GM19438 (cell line): ENCODE results near the gene RBBP8NL.

Experiments
- ATAC-seq: cut with Tn5 transposase; IDR thresholded peaks from one replicate; pipeline ENCODE4 v1.9.1; 2021; ENCODE audit warnings: low read depth; ENCODE audit not compliant: unreplicated experiment

The RBBP8NL gene

DNA sequence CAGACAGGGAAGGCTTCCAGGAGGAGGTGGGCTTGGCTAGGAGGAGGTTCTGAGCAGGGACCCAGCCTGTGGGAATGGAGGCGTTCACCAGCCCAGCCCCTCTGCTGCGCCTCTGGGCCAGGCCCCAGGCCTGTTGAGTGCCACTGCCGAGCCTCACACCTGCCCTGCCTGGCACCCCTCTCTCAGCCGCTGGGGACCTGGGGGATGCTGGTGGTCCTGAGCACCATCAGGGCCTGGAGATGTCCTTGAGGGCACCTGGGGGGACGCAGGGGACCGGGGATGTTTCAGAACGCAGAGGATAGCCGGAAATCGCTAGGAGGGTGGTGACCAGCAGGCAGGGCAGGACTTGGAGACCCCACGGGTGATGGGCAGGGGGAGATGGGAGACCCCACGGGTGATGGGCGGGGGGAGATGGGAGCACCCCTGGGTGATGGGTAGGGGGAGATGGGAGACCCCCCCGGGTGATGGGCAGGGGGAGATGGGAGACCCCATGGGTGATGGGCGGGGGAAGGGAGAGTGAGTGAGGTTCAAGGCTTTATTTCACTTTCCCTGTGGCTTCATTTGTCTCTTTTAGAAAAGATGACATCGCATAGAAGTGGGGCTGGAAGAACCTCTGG is 35.7 kb upstream of the RBBP8NL start:
- ATAC-seq = no peak

DNA sequence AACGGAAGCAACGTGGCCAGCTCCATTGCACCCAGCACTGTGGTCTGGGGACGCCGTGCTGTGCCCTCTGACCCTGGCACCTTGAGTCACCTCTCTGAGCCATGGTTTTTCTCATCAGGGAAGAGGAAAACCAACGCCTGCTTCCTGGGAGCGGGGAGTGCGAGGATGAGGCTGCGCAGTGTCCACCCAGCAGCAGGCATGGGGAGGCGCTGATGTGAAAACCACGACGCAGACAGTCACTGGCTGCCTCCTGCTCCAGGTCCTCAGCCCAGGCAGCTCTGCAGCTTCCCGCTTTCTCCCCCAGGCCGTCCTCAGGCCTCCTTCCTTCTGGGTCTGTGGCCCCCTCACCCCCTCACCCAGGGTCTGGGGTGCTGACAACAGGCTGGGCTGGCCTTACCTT is 34.5 kb upstream of the RBBP8NL start:
- ATAC-seq = no peak

DNA sequence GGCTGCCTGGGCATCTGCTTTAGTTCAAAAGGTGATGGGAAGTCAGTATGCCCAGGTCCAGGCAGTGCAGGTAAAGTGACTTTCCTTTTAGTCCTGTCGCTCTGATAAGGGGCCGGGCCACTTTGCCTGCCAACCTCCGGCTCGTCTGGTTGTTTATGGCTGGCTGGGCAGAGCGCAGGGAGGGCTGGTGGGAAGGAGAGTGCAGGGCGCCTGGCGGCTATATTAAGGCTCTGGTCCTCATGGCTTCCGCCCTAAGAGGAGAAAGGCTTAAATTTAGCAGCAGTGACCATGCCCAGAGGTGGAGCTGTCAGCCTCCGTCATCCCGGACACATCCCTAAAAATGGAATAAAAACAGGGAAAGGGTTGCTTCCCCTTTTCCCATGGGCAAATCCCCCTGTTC is 33.8 kb upstream of the RBBP8NL start:
- no peak for ATAC-seq

DNA sequence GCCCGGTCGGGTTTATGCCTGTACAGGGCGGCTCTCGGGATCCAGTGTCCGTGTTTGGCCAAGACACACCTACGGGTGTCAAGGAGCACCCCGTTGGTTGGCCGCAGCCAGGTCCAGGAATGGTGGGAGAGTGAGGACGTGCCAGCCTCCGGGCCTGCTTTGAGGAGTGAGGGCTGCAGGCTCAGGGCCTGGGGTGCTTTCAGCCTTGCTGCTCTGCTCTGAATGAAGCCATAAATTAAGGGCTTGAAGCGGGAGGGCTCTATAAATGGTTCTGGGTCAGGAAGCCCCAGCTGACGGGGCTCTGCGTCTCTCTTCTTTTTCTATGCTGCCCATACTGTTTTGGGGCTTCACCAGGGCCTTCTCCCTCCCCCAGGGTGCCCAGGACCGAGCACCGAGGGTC is 33.3 kb upstream of the RBBP8NL start:
- ATAC-seq = no peak

DNA sequence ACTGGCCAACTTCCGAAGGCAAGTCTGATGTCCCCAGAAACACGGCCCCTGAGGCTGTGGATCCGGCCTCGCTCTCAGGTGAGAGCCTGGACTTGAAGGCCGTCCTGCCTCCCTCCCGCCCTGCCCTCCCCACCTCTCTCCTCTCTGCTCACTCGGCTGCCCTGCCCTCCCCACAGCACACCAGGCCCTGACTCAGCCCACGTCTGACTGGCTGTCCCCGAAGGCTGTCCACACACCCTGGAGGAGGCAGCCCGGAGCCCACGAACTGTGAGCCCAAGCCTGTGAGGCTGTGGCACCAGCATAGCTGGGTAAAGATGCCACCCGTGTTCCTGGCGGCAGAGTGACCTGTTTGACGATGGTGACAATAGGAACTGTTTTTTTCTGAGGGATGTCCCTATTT is 32.1 kb upstream of the RBBP8NL start:
- ATAC-seq = no peak

DNA sequence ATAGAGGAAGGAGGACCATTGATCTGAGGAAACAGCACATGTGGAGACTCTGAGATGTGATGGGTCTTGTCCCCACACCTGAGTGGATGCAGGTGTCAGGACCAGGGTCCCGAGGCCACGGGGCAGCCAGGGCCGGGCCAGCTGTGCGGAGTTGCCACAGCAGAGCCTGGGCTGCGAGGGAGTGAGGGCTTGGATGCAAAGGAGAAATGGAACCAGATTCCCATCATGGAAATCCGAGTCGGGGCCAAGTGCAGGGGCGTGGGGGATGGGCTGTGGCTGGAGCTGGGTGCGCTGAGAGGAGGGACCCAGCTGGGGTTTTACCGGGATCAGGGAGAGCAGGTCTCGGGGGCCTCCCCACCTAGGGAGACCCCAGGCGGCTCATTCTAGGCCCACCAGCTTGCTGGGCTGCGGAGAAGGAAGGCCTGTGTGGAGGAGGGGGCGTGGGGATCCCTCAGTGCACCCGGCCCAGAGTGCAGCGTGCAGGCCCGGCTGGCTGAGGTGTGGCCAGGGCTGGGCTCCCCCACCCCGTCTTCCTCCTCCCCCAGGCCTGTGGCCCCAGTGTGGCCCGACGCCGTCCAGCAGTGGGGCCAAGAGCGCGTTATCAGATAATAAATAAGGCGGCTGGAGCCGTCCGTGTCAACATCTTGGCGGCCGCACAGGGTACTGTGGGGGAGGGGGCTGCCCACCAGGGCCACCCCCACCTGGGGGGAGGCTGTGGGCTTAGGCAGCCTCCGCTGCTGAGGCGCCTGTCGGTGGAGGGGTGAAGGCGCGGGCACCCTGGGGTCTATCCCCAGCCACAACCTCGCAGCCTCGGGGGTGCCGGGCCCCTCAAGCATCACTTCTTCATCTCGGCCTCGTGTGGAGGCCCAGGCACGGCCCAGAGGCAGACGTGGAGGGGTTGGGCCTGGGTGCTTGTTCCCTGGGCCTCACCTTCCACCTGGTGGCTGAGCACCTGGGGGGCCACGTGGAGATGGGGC is 31.2 kb upstream of the RBBP8NL start:
- ATAC-seq = no peak

DNA sequence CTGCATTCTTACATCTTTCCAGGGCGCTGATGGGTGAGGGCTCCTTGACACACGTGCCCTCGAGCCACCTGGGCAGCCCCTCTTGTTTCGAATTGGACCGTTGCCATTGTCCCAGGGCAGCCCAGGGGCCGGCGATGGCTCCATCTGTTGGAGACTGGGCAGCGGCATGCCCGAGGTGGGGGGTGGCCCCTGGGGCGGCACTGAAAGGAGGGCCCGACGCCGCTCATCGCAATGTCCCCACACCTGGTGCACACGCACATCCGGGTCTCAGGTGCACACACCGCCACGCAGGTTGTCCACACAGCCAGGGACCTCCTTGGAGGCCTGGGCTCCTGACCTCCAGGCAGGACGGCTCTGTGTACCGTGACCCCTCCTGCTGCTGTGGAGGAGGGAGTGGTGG is 30.5 kb upstream of the RBBP8NL start:
- ATAC-seq = no peak

DNA sequence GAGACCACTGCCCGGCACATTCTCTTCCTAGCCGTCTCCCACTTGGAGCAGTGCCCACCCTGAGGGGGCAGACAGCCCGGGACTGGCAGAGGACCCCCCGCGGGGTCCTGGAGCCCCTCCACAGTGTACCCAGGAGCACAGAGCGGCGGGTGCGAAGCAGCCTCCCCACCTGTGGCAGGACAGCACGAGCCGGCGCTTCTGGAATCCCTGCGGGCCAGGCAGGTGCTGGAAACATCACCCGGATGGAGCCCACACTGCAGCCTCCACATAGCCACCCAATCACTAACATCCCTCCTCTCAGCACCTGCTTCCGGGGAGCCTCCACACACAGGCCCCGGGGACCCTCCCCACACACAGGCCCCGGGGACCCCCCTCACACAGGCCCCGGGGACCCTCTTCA is 29.8 kb upstream of the RBBP8NL start:
- ATAC-seq = no peak

DNA sequence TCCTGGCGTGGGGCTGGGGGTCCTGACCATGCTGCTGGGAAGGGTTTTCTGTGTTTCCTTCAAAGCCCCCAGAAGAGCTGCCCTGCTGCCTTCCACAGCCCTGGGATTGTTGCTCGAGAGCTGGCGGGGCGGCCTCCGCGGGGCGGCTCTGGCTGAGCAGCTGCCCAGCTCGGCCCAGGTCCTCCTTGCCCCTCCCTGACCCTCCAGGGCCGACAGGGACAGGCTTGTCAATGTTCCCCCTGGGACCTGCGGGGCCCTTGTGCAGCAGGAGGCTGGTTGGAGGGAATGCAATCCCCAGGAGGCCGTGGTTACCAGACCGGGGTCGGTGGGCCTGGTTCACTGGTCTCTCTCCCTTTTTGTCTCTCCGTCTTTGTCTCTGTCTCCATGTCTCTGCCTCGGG is 28.6 kb upstream of the RBBP8NL start:
- no peak for ATAC-seq

DNA sequence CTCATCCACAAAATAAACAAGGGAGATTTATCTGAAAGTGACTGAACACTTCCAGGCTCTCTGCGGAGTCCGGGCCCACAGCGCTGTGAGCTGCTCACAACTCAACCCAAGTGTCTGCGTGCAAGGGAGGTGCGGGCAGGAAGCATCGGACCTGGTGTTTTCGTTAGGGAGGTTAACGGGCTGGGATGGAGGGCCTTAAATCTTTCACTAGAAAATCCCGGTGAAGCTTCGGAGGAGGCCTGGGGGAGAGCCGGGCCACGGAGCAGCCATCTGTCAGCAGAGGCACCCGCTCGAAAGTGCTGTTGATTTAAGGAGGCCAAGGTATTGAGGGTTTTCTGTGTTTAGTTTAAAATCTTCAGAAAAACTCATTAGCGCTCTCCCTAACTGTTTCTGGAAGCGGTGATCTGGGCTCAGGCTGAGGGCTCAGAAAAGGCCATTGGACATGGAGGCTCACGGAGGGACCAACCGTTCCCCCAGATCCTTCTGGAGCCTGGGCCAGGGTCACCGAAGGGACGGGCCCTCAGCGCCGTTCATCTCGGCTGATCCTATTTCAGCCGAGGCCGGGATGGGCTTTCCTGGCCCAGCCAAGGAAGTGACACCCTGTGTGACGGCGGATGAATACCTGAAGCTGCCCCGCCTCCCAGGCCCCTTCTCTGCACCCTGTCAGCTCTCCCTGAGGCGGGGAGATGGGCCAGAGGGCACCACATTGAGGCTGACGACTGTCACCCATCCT is 27.7 kb upstream of the RBBP8NL start:
- no peak for ATAC-seq

DNA sequence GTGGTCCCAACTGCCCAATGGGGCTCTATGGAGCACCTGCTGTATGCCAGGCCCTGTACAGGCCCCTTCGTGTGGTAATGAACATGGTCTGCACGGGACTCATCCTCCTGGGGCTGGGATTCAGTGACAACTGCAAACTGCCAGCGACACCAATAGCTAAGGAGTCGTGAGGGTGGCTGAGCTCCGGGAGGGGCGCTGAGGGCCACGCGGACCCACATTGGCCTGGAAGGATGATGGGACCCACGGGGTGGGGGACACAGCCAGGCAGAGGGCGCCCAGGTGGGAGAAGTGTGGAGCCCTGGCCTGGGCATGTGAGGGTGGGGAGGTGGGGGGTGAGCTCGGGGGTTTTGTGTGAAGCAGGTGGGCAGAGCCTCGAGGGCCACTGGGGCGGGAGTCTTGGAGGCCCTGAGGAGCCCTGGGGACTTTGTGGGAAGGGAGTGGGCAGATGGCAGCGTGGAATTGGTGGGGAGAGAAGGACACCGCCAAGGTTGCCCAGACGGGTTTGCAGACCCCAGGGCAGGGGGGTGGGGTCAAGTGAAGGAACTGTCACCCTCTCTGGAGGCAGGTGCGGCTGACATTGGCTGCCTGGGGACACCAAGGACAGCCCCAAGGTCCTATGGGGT is 26.0 kb upstream of the RBBP8NL start:
- ATAC-seq = no peak

DNA sequence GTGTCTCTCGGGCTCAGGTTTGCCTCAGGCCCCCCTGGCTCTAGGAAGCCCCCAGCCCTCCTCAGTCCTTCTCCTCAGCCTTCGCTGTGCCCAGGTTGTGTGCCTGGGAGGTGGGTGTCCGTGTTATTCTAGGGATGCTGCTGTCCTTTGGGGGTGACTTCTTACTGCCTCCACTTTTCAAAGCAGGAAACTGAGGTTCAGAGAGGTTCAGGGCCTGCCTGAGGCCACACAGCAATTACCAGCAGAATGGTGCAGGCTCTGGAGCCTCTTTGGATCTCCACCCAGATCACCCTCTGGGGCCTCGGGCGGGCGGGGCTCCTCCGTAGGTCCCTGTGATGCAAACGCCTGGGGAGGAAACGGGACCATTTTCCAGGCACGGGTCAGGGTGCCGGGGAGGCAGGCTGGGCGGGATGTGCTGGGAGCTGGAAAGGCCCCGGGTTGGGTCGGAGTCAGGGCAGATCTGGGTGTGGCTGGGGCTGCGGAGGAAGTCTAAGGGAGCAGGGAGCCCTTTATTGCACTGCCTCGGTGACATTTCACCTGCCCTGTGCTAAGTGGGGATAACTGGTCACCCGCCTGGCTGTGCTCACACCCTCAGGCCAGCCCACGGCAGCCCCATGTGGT is 25.2 kb upstream of the RBBP8NL start:
- ATAC-seq = no peak

DNA sequence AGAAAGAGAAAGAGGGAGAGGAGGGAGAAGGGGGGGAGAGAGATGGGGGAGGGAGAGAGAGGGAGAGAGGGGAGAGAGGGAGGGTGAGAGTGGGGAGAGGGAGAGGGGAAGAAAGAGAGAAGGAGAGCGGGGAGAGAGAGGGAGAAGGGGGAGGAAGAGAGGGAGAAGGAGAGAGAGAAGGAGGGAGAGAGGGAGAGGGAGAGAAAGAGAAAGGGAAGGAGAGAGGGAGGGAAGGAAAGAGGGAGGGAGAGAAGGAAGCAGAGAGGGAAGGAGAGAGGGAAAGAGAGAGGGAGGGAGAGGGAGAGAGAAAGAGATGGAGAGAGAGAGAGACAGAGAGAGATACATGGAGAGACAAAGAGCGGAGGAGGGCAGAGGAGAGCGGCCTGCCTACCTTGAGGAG is 24.6 kb upstream of the RBBP8NL start:
- ATAC-seq = no peak

DNA sequence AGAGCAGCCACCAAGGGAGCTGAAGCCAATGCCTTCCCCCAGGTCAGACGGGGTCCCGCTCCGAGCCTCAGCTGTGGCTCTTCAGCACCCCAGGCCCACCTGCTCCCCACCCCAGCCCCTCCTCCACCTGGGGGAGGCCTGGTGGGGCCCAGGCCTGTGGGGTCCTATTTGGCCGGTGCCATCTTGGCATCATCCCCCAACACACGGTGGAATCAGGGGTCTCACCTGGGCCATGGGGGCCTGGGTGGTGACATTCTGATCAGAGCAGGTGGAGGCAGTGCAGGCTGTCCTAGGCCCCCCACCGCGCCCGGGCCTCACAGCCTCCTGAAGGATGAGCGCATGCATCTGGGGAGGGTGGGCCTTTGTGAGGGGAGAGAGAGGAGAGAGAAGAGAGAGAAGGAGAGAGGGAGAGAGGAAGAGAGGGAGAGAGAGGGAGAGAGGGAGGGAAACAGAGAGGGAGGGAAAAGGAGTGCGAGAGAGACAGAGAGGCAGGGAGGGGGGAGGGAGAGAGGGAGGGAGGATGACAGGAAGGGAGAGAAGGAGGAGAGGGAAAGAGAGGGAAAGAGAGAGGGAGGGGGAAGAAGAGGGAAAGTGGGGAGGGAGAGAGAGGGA is 23.9 kb upstream of the RBBP8NL start:
- ATAC-seq = no peak

DNA sequence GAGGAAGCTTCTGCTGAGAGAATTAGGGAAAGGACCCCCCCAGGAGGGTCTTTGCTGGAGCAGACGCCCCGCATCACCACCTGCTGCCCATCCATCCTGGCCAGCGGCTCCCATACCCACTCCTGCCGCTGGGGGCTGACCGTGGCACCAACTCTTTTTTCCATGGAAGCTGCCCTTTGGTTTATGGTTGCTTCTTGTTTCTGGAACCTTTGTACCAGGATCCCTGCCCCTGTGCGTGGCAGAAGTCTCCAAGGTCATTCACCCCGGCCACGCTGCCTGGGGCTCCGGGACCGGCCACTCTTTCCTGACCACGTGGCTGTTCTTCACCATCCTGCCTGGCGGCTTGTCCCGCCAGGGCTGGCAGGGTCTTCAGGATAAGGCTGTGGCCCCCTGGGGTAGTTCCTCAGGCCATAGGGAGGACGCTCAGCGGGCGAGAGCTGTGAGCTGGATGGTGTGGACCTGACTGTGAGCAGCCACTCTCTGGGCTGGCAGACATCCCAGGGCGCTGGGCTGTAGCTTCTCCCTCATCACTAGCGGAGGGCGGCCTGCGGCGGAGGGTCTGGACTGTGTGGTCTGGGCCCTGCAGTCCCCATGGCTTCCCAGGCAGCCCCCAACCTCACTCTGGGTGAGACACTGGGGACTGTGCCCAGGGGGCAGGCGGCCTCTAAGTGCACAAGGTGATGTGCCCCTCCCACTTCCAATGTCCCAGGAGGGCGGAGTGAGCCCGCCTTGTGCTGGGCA is 22.8 kb upstream of the RBBP8NL start:
- no peak for ATAC-seq

DNA sequence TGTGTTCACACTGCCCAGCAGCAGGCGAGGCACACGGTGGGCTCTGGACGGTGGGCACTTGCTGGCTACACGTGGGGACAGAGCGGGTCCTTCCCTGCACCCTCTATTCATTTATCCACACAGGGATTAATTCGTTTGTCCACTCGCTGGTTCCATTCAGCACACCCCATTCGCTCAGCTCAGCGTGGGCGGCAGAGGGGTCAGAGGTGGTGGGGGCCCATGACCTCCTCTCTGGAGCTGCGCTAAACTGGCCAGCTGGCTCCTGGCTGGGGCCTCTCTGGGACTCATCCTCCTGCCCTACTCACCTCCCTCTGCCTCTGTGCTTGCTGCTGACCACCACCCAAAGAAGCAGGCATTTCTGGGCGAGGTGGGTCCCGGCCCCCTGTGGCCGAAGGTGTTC is 21.4 kb upstream of the RBBP8NL start:
- no peak for ATAC-seq

DNA sequence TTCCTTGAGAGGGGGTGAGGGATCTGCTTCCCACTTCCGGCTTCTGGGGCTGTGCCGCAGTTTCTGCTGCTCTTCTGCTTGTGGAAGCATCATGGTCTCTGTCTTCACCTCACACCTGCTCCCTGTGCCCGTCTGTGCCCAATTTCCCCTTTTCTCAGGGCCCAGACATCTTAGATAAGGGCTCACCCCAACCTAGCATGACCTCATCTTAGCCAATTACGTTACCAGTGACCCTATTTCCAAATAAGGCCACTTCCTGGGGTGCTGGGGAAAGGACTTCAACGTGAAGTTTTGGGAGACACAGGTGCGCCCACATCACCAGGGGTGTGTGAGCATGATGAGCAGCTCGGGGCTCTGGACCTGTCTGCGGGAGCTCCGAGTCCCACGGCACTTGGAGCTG is 20.7 kb upstream of the RBBP8NL start:
- ATAC-seq = no peak

DNA sequence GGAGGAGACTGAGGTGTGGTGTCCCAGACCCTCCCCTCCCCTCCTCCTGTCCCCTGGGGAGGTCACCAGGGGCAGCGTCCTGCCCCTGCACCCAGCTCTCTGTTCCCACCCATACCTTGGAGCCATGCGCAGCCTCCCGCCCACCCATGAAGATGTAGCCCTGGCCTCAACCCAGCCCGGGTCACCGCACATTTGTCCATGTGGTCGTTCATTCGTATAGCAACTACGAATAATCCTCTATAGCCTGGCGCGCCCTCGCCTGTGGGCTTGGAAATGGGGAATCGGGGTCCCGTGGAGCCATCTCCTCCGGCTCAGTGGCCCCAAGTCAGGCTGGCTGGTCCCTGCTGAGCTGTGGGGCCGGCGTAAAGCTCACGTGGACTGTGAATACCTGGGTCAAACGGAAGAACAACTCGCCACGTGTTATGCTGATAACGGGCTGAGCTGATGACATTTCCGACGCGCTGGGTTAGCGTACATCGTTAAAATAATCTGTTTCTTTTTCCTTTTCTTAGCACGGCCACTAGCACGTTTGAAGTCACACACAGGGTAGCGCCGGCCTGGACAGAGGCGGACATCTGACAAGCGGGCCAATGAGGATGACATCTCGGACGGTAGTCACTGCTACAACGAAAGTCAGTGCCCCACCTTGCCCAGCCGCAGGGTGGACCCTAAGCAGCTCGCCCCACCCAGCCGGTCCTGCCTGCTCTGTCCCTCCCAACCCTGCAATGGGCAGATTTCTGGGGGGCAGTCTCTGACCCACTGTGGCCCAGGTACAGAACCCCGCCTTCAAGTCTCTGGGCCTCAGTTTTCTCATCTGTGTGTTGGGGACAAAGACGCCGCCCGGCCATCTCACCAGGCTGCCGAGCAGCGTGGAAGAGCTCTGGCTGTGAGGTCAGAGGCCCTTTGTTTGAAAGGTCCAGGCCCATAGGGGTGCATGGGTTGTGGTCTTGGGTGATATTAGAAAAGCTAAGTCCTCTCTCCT is 19.8 kb upstream of the RBBP8NL start:
- ATAC-seq = no peak
